DND-41 (cell line): ENCODE measurements around the gene FKBP1C.
"Not testable (repeated sequence)": the region's sequence is repeated elsewhere in the genome, so short reads cannot be mapped to it uniquely, and the experiment has no call there.

Experiments used
- ATAC-seq: fragments of 200-7000 bp; cut with Tn5 transposase; 3 replicates; pipeline ENCODE4 v1.9.1; 2021; ENCODE audit warnings: low read depth; ENCODE audit not compliant: insufficient read depth
- DNase-seq: peaks from one replicate; pipeline ENCODE4 v3.0.0-alpha.2; 2020
- H2AFZ ChIP-seq: 2 replicates; pipeline ENCODE4 v1.6.0; 2012; ENCODE audit warnings: low read depth, low read length
- H3K27ac ChIP-seq: 2 replicates; pipeline ENCODE4 v1.5.1; 2012; ENCODE audit warnings: low read length, inconsistent platforms
- H3K27me3 ChIP-seq: fragments of 200-600 bp; sonication (generic); 2 replicates; pipeline ENCODE4 v1.6.0; 2012; ENCODE audit warnings: low read length, mild to moderate bottlenecking, inconsistent platforms; ENCODE audit not compliant: insufficient read depth, poor library complexity
- H3K36me3 ChIP-seq: 2 replicates; pipeline ENCODE4 v1.5.1; 2012; ENCODE audit warnings: low read length, inconsistent platforms; ENCODE audit not compliant: insufficient read depth
- H3K4me1 ChIP-seq: 2 replicates; pipeline ENCODE4 v1.5.1; 2012; ENCODE audit warnings: mild to moderate bottlenecking, low read length; ENCODE audit not compliant: insufficient read depth
- H3K4me2 ChIP-seq: 2 replicates; pipeline ENCODE4 v1.6.0; 2012; ENCODE audit warnings: mild to moderate bottlenecking, moderate library complexity, low read length, inconsistent platforms; ENCODE audit not compliant: insufficient read depth
- H3K4me3 ChIP-seq, 2 experiments: fragments of 200-600 bp in 1 of 2; shearing (Covaris generic) in 1 of 2; 2 replicates each; pipeline ENCODE4 v1.5.1; 2012 to 2016; ENCODE audit warnings: inconsistent platforms in 2 of 2, low read length in 2 of 2, mild to moderate bottlenecking in 2 of 2, low read depth in 1 of 2, moderate library complexity in 1 of 2
- H3K79me2 ChIP-seq: 2 replicates; pipeline ENCODE4 v1.6.0; 2012; ENCODE audit warnings: low read length, inconsistent platforms; ENCODE audit not compliant: insufficient read depth
- H3K9ac ChIP-seq: 2 replicates; pipeline ENCODE4 v1.6.0; 2012; ENCODE audit warnings: low read depth, mild to moderate bottlenecking, inconsistent platforms, low read length, moderate library complexity
- H3K9me3 ChIP-seq: 2 replicates; pipeline ENCODE4 v1.5.1; 2012; ENCODE audit warnings: low read length, moderate library complexity, mild to moderate bottlenecking, inconsistent platforms; ENCODE audit not compliant: insufficient read depth, severe bottlenecking
- H4K20me1 ChIP-seq: 2 replicates; pipeline ENCODE4 v1.6.0; 2012; ENCODE audit warnings: low read length; ENCODE audit not compliant: insufficient read depth
- EZH2 ChIP-seq: IDR thresholded peaks from 3 replicates; pipeline ENCODE4 v1.6.1; 2012; ENCODE audit warnings: borderline replicate concordance, low read depth, mild to moderate bottlenecking, moderate library complexity, low read length, inconsistent platforms; ENCODE audit not compliant: severe bottlenecking
- TF ChIP-seq, protein P1 (sequence below): IDR thresholded peaks from 2 replicates; pipeline ENCODE4 v1.5.1; 2012; ENCODE audit warnings: borderline replicate concordance, low read length, moderate library complexity, mild to moderate bottlenecking; ENCODE audit not compliant: poor library complexity, severe bottlenecking; ENCODE audit errors: extremely low read depth

Gene FKBP1C

DNA sequence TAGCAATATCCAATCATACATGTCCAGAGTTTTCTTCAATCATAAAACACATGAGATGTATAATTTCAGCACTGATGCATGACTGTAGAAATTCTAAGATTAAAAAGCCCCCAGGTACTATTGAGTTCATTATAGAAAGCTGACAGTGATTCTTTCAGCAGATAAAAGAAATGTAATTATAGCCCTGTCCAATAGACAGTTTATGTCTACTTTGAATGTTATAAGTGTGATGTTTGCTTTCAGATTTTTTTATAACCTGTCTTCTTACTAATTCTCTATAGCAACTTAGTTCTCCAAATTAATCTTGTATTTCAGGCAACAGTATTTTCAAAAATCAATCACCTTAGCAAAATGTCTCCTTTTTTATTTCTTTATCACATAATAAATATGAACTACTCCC is 13.5 kb upstream of the FKBP1C start:
- no peaks in the 10 kb centered on the region for H3K9me3 ChIP-seq

DNA sequence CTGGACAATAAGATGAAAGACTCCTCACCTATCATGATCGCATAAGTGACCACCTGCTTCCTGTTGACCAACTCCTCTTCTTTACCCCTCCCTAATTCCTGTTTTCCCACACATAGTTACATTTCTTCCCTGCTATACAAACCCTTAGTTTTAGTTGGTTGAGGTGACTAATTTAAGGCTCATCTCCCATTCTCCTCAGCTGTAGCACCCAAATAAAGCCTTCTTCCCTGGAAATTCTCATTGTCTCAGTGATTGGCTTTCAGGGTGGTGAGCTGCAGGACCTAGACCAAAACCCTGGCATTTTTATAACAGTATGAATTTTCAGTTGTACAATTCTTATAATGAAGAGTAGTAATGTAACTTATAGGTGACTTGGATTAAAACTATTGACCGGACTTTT is 2.1 kb downstream of the FKBP1C start:
- Histone ChIP-seq H3K4me3 (no peak overlapping the region), H3K79me2 (no peaks in the 10 kb centered on the region), H3K4me2 (no peak overlapping the region), H3K9ac (no peak overlapping the region), H3K36me3 (no peaks in the 10 kb centered on the region), H3K27me3 (no peaks in the 10 kb centered on the region), H2AFZ (no peak overlapping the region), H3K4me1 (no peaks in the 10 kb centered on the region), H3K9me3 (peaks cover 3% of the 10 kb centered on the region), H4K20me1 (no peaks in the 10 kb centered on the region), H3K27ac (no peak overlapping the region)
- no peak for DNase-seq
- TF ChIP-seq, protein P1, sequence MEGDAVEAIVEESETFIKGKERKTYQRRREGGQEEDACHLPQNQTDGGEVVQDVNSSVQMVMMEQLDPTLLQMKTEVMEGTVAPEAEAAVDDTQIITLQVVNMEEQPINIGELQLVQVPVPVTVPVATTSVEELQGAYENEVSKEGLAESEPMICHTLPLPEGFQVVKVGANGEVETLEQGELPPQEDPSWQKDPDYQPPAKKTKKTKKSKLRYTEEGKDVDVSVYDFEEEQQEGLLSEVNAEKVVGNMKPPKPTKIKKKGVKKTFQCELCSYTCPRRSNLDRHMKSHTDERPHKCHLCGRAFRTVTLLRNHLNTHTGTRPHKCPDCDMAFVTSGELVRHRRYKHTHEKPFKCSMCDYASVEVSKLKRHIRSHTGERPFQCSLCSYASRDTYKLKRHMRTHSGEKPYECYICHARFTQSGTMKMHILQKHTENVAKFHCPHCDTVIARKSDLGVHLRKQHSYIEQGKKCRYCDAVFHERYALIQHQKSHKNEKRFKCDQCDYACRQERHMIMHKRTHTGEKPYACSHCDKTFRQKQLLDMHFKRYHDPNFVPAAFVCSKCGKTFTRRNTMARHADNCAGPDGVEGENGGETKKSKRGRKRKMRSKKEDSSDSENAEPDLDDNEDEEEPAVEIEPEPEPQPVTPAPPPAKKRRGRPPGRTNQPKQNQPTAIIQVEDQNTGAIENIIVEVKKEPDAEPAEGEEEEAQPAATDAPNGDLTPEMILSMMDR = no peak
- TF ChIP-seq EZH2 = no peak
- ATAC-seq = no peak

More for the DNA sequence above, 13.5 kb upstream of the FKBP1C start:
- H3K79me2 ChIP-seq = no peaks in the 10 kb centered on the region
- ATAC-seq (no peak), DNase-seq (no peak)
- no peak overlapping the region for H3K4me2 ChIP-seq
- H3K9ac ChIP-seq = no peak overlapping the region
- no peaks in the 10 kb centered on the region for H4K20me1 ChIP-seq
- no peak overlapping the region for H3K27ac ChIP-seq
- H3K36me3 ChIP-seq = no peaks in the 10 kb centered on the region
- H3K4me3 ChIP-seq = no peak overlapping the region
- TF ChIP-seq, protein P1 = no peak
- TF ChIP-seq EZH2 = no peak
- no peaks in the 10 kb centered on the region for H3K27me3 ChIP-seq
- no peaks in the 10 kb centered on the region for H3K4me1 ChIP-seq
- H2AFZ ChIP-seq = no peak overlapping the region

DNA sequence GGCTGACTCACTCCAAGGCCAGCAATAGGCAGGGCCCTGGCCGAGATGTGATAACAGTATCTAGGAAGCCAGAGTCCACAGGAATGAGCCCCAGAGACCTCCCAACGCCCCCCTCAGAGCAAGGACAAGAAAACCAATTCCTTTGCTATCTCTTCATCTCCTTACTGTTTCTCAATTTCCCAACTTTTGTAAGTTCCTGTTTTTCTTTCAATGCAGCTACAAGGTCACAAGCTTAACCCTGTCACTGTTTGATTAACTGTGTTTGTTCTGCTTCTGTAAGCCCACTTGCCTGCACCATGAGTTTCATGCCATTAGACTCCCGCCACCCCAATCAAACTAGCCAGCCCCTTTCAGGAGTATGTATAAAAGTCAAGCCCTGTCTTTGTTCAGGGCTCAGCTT is 3.5 kb downstream of the FKBP1C start:
- no peak overlapping the region for H3K27ac ChIP-seq
- no peaks in the 10 kb centered on the region for H4K20me1 ChIP-seq
- TF ChIP-seq EZH2 = no peak
- TF ChIP-seq, protein P1 = no peak
- H3K79me2 ChIP-seq = no peaks in the 10 kb centered on the region
- no peaks in the 10 kb centered on the region for H3K36me3 ChIP-seq
- no peak overlapping the region for H3K9ac ChIP-seq
- H3K9me3 ChIP-seq = peaks cover 3% of the 10 kb centered on the region
- ATAC-seq (no peak), DNase-seq (no peak)
- H3K4me3 ChIP-seq = no peak overlapping the region
- H3K4me2 ChIP-seq = no peak overlapping the region
- H3K27me3 ChIP-seq = no peaks in the 10 kb centered on the region
- H3K4me1 ChIP-seq = no peaks in the 10 kb centered on the region
- H2AFZ ChIP-seq = no peak overlapping the region

DNA sequence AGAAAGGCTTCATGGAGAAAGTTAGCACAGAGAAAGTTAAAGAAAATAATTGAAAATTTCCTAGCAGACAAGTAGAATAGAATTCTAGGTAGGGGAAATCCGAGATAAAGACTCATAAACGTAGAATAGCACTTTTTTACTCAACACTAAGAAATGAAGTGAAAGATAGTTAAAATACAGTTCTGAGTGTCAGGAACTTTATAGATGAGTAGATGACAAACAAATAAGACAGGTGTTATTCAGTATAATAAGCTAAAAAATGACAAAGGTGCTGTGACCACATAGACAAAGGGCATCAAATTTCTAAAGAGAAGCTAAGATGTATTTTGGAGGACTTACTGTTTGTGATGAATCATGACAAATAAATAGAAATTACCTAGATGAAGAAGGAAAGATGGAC is 12.9 kb downstream of the FKBP1C start:
- Histone ChIP-seq H3K9me3 (peaks cover 5% of the 10 kb centered on the region), H3K79me2 (no peaks in the 10 kb centered on the region), H3K9ac (no peak overlapping the region), H4K20me1 (no peaks in the 10 kb centered on the region), H2AFZ (no peak overlapping the region), H3K36me3 (no peaks in the 10 kb centered on the region), H3K27ac (no peak overlapping the region), H3K27me3 (no peaks in the 10 kb centered on the region), H3K4me1 (no peaks in the 10 kb centered on the region), H3K4me2 (no peak overlapping the region), H3K4me3 (no peak overlapping the region)
- ATAC-seq (no peak), DNase-seq (no peak)
- TF ChIP-seq EZH2 = no peak
- TF ChIP-seq, protein P1 = no peak

DNA sequence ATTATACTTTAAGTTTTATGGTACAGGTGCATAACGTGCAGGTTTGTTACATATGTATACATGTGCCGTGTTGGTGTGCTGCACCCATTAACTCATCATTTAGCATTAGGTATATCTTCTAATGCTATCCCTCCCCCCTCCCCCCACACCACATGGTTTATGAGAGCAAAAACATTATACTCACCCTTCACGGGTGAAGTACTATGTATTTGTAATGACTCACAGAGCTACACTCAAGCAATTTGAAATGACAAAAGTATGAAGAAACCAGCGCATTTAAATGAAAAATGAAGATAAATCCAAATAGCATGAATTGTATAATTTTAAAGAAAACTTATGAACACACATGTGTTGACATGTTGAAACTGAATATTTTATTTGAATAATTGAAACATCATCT is 14.7 kb downstream of the FKBP1C start:
- DNase-seq, ATAC-seq, H2AFZ ChIP-seq, H3K4me1 ChIP-seq, H3K27me3 ChIP-seq, H3K79me2 ChIP-seq, H3K4me3 ChIP-seq, H3K9me3 ChIP-seq, H4K20me1 ChIP-seq, H3K9ac ChIP-seq, H3K27ac ChIP-seq, H3K4me2 ChIP-seq, H3K36me3 ChIP-seq: not testable (repeated sequence)
